Fibroblast of lung (primary cell): ENCODE results near the gene CAMK1D. TPM values are rescaled to one million over a fixed set of nuclear protein-coding genes. Genes with fewer than 3 reads are reported as not detected.

Experiments used
- DNase-seq, 2 donors: peaks; one replicate each; pipeline versions ENCODE4 v3.0.0 to v3.0.0-alpha.2; 2010; ENCODE audit warnings: low read depth in 2 of 2
- H2AFZ ChIP-seq: 2 replicates; pipeline ENCODE4 v1.5.1; 2012; ENCODE audit warnings: low read length, control low read depth, inconsistent platforms
- H3K27ac ChIP-seq: 2 replicates; pipeline ENCODE4 v1.5.1; 2011; ENCODE audit warnings: low read length, control low read depth; ENCODE audit not compliant: insufficient read depth
- H3K27me3 ChIP-seq: 2 replicates; pipeline ENCODE4 v1.5.1; 2011; ENCODE audit warnings: mild to moderate bottlenecking, low read length; ENCODE audit not compliant: control insufficient read depth, insufficient read depth
- H3K36me3 ChIP-seq: 2 replicates; pipeline ENCODE4 v1.5.1; 2011; ENCODE audit warnings: low read length; ENCODE audit not compliant: control insufficient read depth, insufficient read depth
- H3K4me1 ChIP-seq: 2 replicates; pipeline ENCODE4 v1.5.1; 2011; ENCODE audit warnings: low read length; ENCODE audit not compliant: control insufficient read depth, insufficient read depth; ENCODE audit errors: extremely low read depth
- H3K4me2 ChIP-seq: 2 replicates; pipeline ENCODE4 v1.5.1; 2011; ENCODE audit warnings: low read length, control low read depth; ENCODE audit not compliant: insufficient read depth; ENCODE audit errors: extremely low read depth
- H3K4me3 ChIP-seq, 4 experiments: fragments of 200-600 bp in 1 of 4; sonication (generic) in 1 of 4; replicated peaks in 1 of 4; 2 replicates each; pipeline ENCODE4 v1.5.1; 2011 to 2016; ENCODE audit warnings: low read length in 4 of 4, low read depth in 3 of 4, mild to moderate bottlenecking in 3 of 4, control low read depth in 2 of 4, inconsistent platforms in 1 of 4, mixed read lengths in 1 of 4; ENCODE audit not compliant: insufficient read depth in 1 of 4; ENCODE audit errors: control extremely low read depth in 1 of 4
- H3K79me2 ChIP-seq: 2 replicates; pipeline ENCODE4 v1.5.1; 2012; ENCODE audit warnings: mild to moderate bottlenecking, low read length, inconsistent platforms; ENCODE audit not compliant: control insufficient read depth, insufficient read depth
- H3K9ac ChIP-seq: 2 replicates; pipeline ENCODE4 v1.5.1; 2011; ENCODE audit warnings: mild to moderate bottlenecking, low read length, control low read depth; ENCODE audit not compliant: insufficient read depth
- H3K9me3 ChIP-seq: 2 replicates; pipeline ENCODE4 v1.5.1; 2012; ENCODE audit warnings: low read depth, low read length; ENCODE audit not compliant: control insufficient read depth, insufficient read depth
- H4K20me1 ChIP-seq: 2 replicates; pipeline ENCODE4 v1.5.1; 2011; ENCODE audit warnings: low read length; ENCODE audit not compliant: control insufficient read depth, insufficient read depth; ENCODE audit errors: extremely low read depth
- CTCF ChIP-seq, 2 donors: IDR thresholded peaks in 1 of 2; conservative IDR thresholded peaks in 1 of 2; 1 replicate in 1 of 2; 2 replicates in 1 of 2; pipeline ENCODE4 v1.5.1; 2011 to 2012; ENCODE audit warnings: low read length in 2 of 2, control low read depth in 1 of 2, inconsistent platforms in 1 of 2, low read depth in 1 of 2, mild to moderate bottlenecking in 1 of 2
- EZH2 ChIP-seq: IDR thresholded peaks from 2 replicates; pipeline ENCODE4 v1.5.1; 2012; ENCODE audit warnings: low read length, control low read depth, mild to moderate bottlenecking; ENCODE audit errors: missing control alignments
- polyA plus RNA-seq, 2 donors: library from polyadenylated mRNA; depleted of rRNA in 1 of 2; stranded (reverse) in 1 of 2; unstranded in 1 of 2; fragments of >200 nt; gene quantifications; 2 replicates each; pipeline ENCODE4 v1.2.1, GENCODE V29; 2011 to 2012; ENCODE audit warnings: missing spikeins in 1 of 2
- total RNA-seq: library from RNA; depleted of rRNA; stranded (reverse); fragments of >200 nt; gene quantifications from 2 replicates; pipeline ENCODE4 v1.2.1, GENCODE V29; 2014

The CAMK1D gene
- total and polyA plus RNA-seq, 2 donors (not counting 1 experiment from before 2014, with no cell fraction given) = 2.3 TPM

DNA sequence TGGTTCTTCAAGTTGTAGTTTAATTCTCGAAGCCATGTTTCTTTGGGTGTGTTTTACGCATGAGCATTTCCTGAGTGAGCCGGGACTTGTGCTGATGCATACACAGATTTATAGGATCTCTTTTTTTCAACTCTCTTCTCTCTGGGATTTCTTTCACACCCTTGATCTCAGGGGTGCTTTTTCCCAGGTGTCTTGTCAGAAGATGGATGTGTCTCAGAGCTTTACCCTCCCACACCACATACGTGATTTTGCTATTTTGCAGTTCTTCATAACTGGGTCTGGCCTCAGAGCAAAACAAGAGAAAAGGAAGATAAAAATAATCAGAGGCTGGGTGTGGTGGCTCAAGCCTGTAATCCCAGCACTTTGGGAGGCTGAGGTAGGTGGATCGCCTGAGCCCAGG lies 177.0 kb downstream of the CAMK1D start:
- Histone ChIP-seq H3K79me2 (no peaks in the 10 kb centered on the region), H2AFZ (no peak overlapping the region), H3K27me3 (no peaks in the 10 kb centered on the region), H3K4me1 (no peaks in the 10 kb centered on the region), H3K9me3 (no peaks in the 10 kb centered on the region), H3K4me3 (no peak overlapping the region), H4K20me1 (no peaks in the 10 kb centered on the region), H3K36me3 (no peaks in the 10 kb centered on the region), H3K27ac (no peak overlapping the region), H3K9ac (no peak overlapping the region), H3K4me2 (no peak overlapping the region)
- no peak for DNase-seq
- TF ChIP-seq EZH2 (no peak), CTCF (conservative IDR thresholded peaks at IDR 0.05 in 1 of 2, IDR thresholded peaks at IDR 0.05 in 1 of 2; ENCODE audit: low read depth in 1 of 2, low read length in 2 of 2) (no peak)

DNA sequence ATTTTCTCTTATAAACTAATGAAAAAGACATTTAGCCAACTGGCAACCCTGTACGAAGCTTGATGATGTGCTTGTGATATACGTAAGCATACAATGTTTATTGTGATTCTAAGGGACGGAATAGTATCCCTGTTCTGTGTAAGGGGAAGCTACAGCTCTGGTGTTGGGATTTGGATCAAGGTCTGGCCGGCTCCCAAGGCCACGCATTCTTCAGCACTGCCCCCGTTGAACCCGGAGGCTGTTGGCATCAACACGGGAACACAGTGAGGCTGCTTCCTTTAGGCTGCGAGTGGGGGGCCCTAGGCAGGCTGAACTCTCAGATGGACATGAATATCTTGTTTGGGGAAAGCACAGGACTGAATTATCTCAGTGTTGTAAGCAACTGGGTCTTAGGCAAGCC lies 180.6 kb downstream of the CAMK1D start:
- Histone ChIP-seq H3K27me3 (no peaks in the 10 kb centered on the region), H3K27ac (no peak overlapping the region), H3K9me3 (no peaks in the 10 kb centered on the region), H3K9ac (no peak overlapping the region), H4K20me1 (no peaks in the 10 kb centered on the region), H3K4me3 (no peak overlapping the region), H2AFZ (no peak overlapping the region), H3K79me2 (no peaks in the 10 kb centered on the region), H3K36me3 (no peaks in the 10 kb centered on the region), H3K4me2 (no peak overlapping the region), H3K4me1 (no peaks in the 10 kb centered on the region)
- TF ChIP-seq CTCF (conservative IDR thresholded peaks at IDR 0.05 in 1 of 2, IDR thresholded peaks at IDR 0.05 in 1 of 2; ENCODE audit: low read depth in 1 of 2, low read length in 2 of 2) = no peak
- no peak for TF ChIP-seq EZH2
- no peak for DNase-seq

- no peaks in the 10 kb centered on the region for H3K9me3 ChIP-seq
- H3K36me3 ChIP-seq = no peaks in the 10 kb centered on the region
- no peak overlapping the region for H3K4me2 ChIP-seq
- no peaks in the 10 kb centered on the region for H3K27me3 ChIP-seq
- DNase-seq = no peak
- no peak overlapping the region for H2AFZ ChIP-seq
- H3K79me2 ChIP-seq = no peaks in the 10 kb centered on the region
- H3K27ac ChIP-seq = no peak overlapping the region
- TF ChIP-seq CTCF (conservative IDR thresholded peaks at IDR 0.05 in 1 of 2, IDR thresholded peaks at IDR 0.05 in 1 of 2; ENCODE audit: low read depth in 1 of 2, low read length in 2 of 2) (no peak), EZH2 (no peak)
- no peaks in the 10 kb centered on the region for H4K20me1 ChIP-seq
- no peak overlapping the region for H3K4me3 ChIP-seq
- H3K9ac ChIP-seq = no peak overlapping the region
- H3K4me1 ChIP-seq = no peaks in the 10 kb centered on the region
These were observed 182.2 kb downstream of the CAMK1D start for GRCh38 chr10:12531305-12532220.
